ENCODE measurements around the gene OSBP2.
"Not testable (repeated sequence)": the region's sequence is repeated elsewhere in the genome, so short reads cannot be mapped to it uniquely, and the experiment has no call there.

Gene OSBP2

DNA sequence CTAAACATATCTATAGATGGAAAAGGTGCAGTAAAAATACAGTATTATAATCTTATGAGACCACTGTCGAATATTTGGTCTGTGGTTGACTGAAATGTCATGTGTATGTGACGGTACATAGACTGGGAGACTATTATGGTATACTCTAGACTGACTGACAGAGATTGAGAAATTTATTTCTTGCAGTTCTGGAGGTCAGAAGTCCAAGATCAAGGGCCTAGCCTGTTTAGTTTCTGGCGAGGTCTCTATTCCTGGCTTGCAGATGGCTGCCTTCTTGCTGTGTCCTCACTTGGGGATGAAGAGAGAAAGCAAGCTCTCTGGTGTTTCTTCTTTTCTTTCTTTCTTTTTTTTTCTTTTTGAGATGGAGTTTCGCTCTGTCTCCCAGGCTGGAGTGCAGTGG, 7.3 kb upstream of the OSBP2 start:
- Histone ChIP-seq H3K36me3 (replicated peaks) (no peaks in the 10 kb centered on the region), H3K27me3 (ENCODE audit: low read depth) (no peaks in the 10 kb centered on the region), H3K4me1 (no peaks in the 10 kb centered on the region), H3K4me3 (no peak overlapping the region), H3K9me3 (no peaks in the 10 kb centered on the region)
- DNase-seq (ENCODE audit: low spot score in 2 of 2): no peak
- in situ Hi-C loops (cut with MboI; ENCODE audit: low sequenced_read_pairs): no loop called here

DNA sequence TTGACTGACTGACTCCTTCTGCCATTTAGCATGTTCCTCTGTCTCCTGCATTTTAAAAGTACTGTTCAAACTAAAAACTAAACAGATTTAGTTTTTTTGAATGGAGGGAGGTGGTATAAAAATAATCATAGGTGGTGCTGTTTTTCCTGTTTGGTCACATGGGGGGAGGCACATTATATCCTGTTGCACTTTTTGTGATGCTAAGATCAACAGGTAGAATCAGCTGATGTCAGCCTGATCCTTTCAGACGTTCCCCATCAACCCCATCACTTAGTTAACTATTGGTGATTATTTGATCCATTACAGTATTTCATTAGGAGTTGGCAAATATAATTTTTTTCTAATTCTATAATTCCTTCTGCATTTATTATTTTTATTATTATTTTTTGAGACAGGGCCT, 5.1 kb upstream of the OSBP2 start:
- in situ Hi-C loops (cut with MboI; ENCODE audit: low sequenced_read_pairs): no loop called here
- Histone ChIP-seq H3K4me3 (no peak overlapping the region), H3K9me3 (no peaks in the 10 kb centered on the region), H3K27me3 (ENCODE audit: low read depth) (no peaks in the 10 kb centered on the region), H3K36me3 (replicated peaks) (no peaks in the 10 kb centered on the region), H3K4me1 (no peaks in the 10 kb centered on the region)
- no peak for DNase-seq (ENCODE audit: low spot score in 2 of 2)

- H3K9me3 ChIP-seq: no peaks in the 10 kb centered on the region
- no peak for DNase-seq (ENCODE audit: low spot score in 2 of 2)
- no peaks in the 10 kb centered on the region for H3K36me3 ChIP-seq (replicated peaks)
- in situ Hi-C loops (cut with MboI; ENCODE audit: low sequenced_read_pairs): no loop called here
- H3K4me1 ChIP-seq: peaks cover 6% of the 10 kb centered on the region
- no peaks in the 10 kb centered on the region for H3K27me3 ChIP-seq (ENCODE audit: low read depth)
- H3K4me3 ChIP-seq: no peak overlapping the region
Observed at GRCh38 chr22:30691204-30691603, 3.5 kb upstream of the OSBP2 start.

DNA sequence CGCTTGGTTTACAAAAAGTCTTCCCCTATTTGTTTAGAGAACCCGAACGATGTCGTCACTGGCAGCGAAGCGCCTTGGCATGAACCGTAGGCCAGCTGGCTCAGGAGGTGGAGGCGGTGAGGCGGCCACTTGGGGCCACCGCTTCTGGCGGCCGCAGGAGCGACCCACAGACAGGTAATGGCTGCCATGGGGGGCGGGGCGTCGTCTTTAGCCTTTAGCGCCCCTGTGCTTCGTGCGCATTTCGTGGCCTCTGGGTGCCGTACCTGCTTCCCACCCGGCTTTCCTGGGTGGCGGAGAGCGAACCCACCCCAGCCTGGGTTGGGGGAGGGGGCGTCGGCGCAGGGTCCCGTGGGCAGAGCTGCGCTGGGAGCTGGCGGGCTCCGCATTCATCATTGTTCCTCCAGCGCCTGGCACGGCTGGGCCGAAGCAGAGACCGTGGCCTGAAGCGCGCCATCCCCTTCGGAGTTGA, 469 bp upstream of the OSBP2 start:
- Histone ChIP-seq H3K36me3 (replicated peaks) (no peaks in the 10 kb centered on the region), H3K4me3 (peak overlapping the region; percentile 51), H3K9me3 (no peaks in the 10 kb centered on the region), H3K4me1 (peaks cover 6% of the 10 kb centered on the region), H3K27me3 (ENCODE audit: low read depth) (no peaks in the 10 kb centered on the region)
- DNase-seq (ENCODE audit: low spot score in 2 of 2): peak; percentile 18 to 77
- in situ Hi-C loops (cut with MboI; ENCODE audit: low sequenced_read_pairs): no loop called here

DNA sequence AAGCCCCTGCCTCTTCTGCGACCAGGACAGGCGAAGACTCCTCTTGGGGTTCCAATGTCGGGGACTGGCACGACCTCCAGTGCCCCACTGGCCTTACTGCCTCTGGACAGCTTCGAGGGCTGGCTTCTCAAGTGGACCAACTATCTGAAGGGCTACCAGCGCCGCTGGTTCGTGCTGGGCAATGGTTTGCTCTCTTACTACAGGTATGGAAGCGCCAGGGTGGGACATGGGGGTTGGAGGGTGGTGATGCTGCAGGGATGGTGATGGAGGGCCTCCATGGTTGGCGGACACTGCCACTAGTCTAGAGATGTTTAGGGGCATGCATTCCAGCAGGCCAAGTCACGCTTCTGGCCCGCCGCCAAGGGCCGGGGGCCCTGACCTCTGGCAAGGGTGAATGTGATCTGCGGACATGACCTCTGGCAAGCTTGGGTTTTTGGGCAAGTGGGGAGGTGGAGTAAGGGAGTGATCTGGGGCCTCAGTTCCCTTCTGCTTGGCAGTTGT, 727 bp downstream of the OSBP2 start:
- peak in 1 of 2 experiments; percentile 23 for DNase-seq (ENCODE audit: low spot score in 2 of 2)

GRCh38 chr22:30695871-30696655, 1.4 kb downstream of the OSBP2 start:
- H3K36me3 ChIP-seq (replicated peaks): no peaks in the 10 kb centered on the region
- DNase-seq (ENCODE audit: low spot score in 2 of 2): no peak
- no peaks in the 10 kb centered on the region for H3K27me3 ChIP-seq (ENCODE audit: low read depth)
- no peaks in the 10 kb centered on the region for H3K9me3 ChIP-seq
- in situ Hi-C loops (cut with MboI; ENCODE audit: low sequenced_read_pairs): no loop called here
- H3K4me1 ChIP-seq: peaks cover 6% of the 10 kb centered on the region
- H3K4me3 ChIP-seq: peak overlapping the region; percentile 63

More for the DNA sequence above, 727 bp downstream of the OSBP2 start:
- no peaks in the 10 kb centered on the region for H3K27me3 ChIP-seq (ENCODE audit: low read depth)
- in situ Hi-C loops (cut with MboI; ENCODE audit: low sequenced_read_pairs): no loop called here
- no peaks in the 10 kb centered on the region for H3K36me3 ChIP-seq (replicated peaks)
- H3K9me3 ChIP-seq: no peaks in the 10 kb centered on the region
- H3K4me1 ChIP-seq: peaks cover 6% of the 10 kb centered on the region
- peak overlapping the region; percentile 63 for H3K4me3 ChIP-seq

DNA sequence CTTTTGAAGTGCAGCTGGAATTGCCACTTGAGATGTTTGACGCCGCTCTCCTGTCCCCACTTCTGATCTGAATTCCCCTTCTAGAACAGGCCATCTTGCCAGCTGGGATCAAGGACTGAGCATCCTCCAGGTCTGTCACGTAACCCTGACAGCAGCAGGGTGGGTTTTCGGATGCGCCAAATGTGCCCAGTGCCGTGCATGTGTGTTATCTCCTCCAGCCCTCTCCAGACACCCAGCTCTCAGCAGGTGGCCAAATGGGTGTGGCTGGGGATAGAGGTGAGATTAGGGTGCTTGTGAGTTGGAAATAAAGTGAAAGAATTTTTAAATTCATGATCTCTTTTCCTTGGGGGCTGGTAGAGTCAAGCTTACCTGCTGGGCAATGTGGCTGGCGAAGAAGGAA, 3.3 kb downstream of the OSBP2 start:
- in situ Hi-C loops (cut with MboI; ENCODE audit: low sequenced_read_pairs): no loop called here

GRCh38 chr22:30701872-30702271, 7.2 kb downstream of the OSBP2 start:
- no peaks in the 10 kb centered on the region for H3K9me3 ChIP-seq
- no peak for DNase-seq (ENCODE audit: low spot score in 2 of 2)
- H3K4me1 ChIP-seq: no peaks in the 10 kb centered on the region
- H3K27me3 ChIP-seq (ENCODE audit: low read depth): no peaks in the 10 kb centered on the region
- in situ Hi-C loops (cut with MboI; ENCODE audit: low sequenced_read_pairs): no loop called here
- no peaks in the 10 kb centered on the region for H3K36me3 ChIP-seq (replicated peaks)
- H3K4me3 ChIP-seq: no peak overlapping the region

More for the DNA sequence above, 3.3 kb downstream of the OSBP2 start:
- Histone ChIP-seq H3K36me3 (replicated peaks) (no peaks in the 10 kb centered on the region), H3K4me1 (peaks cover 6% of the 10 kb centered on the region), H3K4me3 (no peak overlapping the region), H3K27me3 (ENCODE audit: low read depth) (no peaks in the 10 kb centered on the region), H3K9me3 (no peaks in the 10 kb centered on the region)
- no peak for DNase-seq (ENCODE audit: low spot score in 2 of 2)

GRCh38 chr22:30702856-30703255, 8.2 kb downstream of the OSBP2 start:
- in situ Hi-C loops (cut with MboI; ENCODE audit: low sequenced_read_pairs): no loop called here
- Histone ChIP-seq H3K36me3 (replicated peaks) (no peaks in the 10 kb centered on the region), H3K4me1 (no peaks in the 10 kb centered on the region), H3K27me3 (ENCODE audit: low read depth) (no peaks in the 10 kb centered on the region), H3K9me3 (no peaks in the 10 kb centered on the region), H3K4me3 (no peak overlapping the region)
- no peak for DNase-seq (ENCODE audit: low spot score in 2 of 2)

DNA sequence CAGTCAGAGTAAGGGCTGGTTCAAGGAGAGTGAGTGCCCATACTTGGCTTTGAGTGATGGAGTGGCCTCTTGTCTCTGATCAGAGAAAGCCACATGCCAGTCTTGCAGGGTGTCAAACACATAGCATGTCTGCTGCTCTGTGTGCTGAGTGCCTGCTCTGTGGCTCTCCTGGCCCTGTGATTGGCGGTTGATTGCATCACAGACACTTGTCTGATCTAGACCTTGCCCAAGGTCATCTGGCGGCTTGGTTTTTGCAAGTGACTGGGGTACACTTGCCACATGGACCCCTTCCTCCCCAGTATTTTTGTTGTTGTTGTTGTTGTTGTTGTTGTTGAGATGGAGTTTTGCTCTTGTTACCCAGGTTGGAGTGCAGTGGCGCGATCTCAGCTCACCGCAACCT, 10.3 kb downstream of the OSBP2 start:
- Histone ChIP-seq H3K36me3 (replicated peaks) (no peaks in the 10 kb centered on the region), H3K4me1 (no peaks in the 10 kb centered on the region), H3K9me3 (no peaks in the 10 kb centered on the region), H3K27me3 (ENCODE audit: low read depth) (no peaks in the 10 kb centered on the region), H3K4me3 (no peak overlapping the region)
- DNase-seq (ENCODE audit: low spot score in 2 of 2): no peak
- in situ Hi-C loops (cut with MboI; ENCODE audit: low sequenced_read_pairs): no loop called here

DNA sequence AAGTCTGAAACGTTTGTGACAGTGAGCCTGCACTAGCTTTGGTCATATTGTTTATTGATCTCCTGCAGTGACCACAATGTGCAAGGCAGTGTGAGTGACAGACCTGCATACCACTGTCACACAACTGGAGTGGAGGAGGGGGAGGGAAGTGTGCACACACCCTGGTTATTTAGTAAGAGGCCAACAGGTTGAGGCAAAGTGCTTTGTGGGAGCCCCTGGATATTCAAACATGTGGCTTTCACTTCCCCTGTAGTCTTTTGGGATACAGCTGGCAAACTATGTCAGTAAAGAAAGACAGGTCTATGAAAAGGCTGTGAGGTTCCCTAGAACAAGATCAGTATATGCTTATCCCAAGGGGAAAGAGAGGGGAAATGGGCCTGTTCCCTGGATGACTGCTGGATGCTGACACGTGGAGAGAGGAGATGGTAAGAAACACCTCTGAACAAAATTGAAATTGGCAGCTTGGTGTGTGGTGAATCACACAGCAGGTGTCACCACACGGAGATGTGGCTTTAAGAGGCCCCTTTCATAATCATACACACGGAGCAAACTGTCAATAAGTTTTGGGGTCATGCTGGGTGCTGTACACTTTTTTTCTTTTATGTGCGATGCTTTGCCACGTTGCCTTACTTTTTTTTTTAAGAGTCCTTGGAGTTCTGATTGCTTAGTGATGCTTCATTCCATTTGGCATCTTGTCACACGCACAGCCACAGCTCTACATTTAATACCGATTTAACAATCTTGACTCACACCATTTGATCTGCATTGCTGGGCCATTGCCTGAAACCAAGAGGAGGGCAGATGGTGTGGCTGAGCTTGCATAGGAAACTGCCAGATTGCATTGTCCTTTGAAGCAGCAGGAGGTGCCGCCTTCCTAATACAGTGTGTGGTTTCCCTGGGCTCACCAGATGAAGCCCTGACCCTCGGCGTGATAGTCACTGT, 11.3 kb downstream of the OSBP2 start:
- Histone ChIP-seq H3K4me3 (no peak overlapping the region), H3K4me1 (no peaks in the 10 kb centered on the region), H3K27me3 (ENCODE audit: low read depth) (no peaks in the 10 kb centered on the region), H3K9me3 (no peaks in the 10 kb centered on the region), H3K36me3 (replicated peaks) (no peaks in the 10 kb centered on the region)
- DNase-seq (ENCODE audit: low spot score in 2 of 2): no peak
- in situ Hi-C loops (cut with MboI; ENCODE audit: low sequenced_read_pairs): no loop called here

DNA sequence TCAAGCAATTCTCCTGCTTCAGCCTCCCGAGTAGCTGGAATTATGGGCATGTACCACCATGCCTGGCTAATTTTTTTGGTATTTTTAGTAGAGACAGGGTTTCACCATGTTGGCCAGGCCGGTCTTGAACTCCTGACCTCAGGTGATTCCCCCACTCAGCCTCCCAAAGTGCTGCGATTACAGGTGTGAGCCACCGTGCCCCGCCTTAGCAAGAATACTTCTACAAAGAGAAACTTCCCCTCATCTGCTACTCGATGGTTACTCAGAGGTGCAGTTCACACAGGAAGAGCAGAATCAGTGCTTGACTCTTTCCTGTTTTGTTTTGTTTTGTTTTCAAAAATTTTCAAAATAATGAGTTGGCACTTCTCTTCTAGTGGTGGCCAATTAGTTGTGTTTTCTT, 15.3 kb downstream of the OSBP2 start:
- H3K4me1 ChIP-seq; H3K36me3 ChIP-seq (replicated peaks); H3K4me3 ChIP-seq; H3K9me3 ChIP-seq; H3K27me3 ChIP-seq (ENCODE audit: low read depth); DNase-seq (ENCODE audit: low spot score in 2 of 2); in situ Hi-C loops (cut with MboI; ENCODE audit: low sequenced_read_pairs): not testable (repeated sequence)

- Histone ChIP-seq H3K4me1 (no peaks in the 10 kb centered on the region), H3K36me3 (replicated peaks) (no peaks in the 10 kb centered on the region), H3K27me3 (ENCODE audit: low read depth) (no peaks in the 10 kb centered on the region), H3K9me3 (no peaks in the 10 kb centered on the region), H3K4me3 (no peak overlapping the region)
- in situ Hi-C loops (cut with MboI; ENCODE audit: low sequenced_read_pairs): no loop called here
- DNase-seq (ENCODE audit: low spot score in 2 of 2): no peak
Observed at GRCh38 chr22:30712094-30712493, 17.4 kb downstream of the OSBP2 start.

DNA sequence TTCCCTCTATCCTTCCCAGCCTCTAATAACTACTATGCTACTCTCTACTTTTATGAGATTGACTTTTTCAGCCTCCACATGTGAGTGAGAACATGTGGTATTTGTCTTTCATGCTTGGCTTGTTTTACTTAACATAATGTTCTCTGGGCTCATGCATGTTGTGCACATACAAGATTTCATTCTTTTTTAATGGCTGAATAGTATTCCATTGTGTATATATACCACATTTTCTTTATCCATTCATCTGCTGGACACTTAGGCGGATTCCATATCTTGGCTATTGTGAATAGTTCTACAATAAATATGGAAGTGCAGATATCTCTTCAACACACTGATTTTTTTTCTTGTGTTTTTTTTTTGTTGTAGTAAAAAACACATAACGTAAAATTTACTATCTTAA, 19.4 kb downstream of the OSBP2 start:
- no peak for DNase-seq (ENCODE audit: low spot score in 2 of 2)
- in situ Hi-C loops (cut with MboI; ENCODE audit: low sequenced_read_pairs): no loop called here
- Histone ChIP-seq H3K4me1 (no peaks in the 10 kb centered on the region), H3K27me3 (ENCODE audit: low read depth) (no peaks in the 10 kb centered on the region), H3K9me3 (no peaks in the 10 kb centered on the region), H3K4me3 (no peak overlapping the region), H3K36me3 (replicated peaks) (no peaks in the 10 kb centered on the region)
